Activated CD8-positive, alpha-beta memory T cell treated with anti-CD3 and anti-CD28 coated beads, Interleukin-2, amount 50 U/mL, for 24 hours (primary cell): ENCODE measurements around the gene TAT.
A peak's percentile ranks its signal among the peaks of the same experiment; 100 is the strongest.
"Not testable (repeated sequence)": the region's sequence is repeated elsewhere in the genome, so short reads cannot be mapped to it uniquely, and the experiment has no call there.

ENCODE experiments used
- DNase-seq: peaks from one replicate; pipeline ENCODE4 v3.0.0-alpha.2; 2020; ENCODE audit errors: extremely low read depth

The TAT gene

DNA sequence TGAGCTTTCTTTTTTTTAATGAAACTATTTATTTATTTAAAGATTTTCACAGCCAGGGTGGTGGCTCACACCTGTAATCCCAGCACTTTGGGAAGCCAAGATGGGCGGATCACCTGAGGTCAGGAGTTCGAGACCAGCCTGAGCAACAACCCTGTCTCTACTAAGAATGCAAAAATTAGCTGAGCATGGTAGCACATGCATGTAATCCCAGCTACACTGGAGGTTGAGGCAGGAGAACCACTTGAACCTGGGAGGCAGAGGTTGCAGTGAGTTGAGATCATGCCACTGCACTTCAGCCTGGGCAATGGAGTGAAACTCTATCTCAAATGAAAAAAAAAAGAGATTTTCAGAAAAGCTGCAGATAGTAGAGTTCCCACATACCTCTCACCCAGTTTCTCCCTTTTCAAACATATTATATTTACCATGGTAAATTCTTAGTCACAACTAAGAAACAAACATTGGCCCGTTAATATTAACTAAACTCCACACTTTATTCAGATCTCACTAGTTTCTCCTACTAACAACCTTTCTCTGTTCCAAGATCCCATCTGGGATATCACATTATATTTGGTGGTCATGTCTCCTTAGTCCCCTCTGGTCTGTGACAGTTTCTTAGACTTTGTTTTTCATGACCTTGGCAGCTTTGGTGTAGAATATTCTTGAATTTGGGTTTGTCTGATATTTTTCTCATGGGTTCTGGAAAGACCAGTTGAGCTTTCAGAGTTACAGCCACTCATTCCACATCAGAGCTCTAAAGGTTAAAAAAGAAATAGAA, 7.8 kb upstream of the TAT start:
- DNase-seq: no peak

GRCh38 chr16:71582553-71582848, 5.6 kb upstream of the TAT start:
- DNase-seq: not testable (repeated sequence)

GRCh38 chr16:71574702-71575101, 2.2 kb downstream of the TAT start:
- no peak for DNase-seq

GRCh38 chr16:71573387-71574094, 3.4 kb downstream of the TAT start:
- DNase-seq: no peak

- DNase-seq: no peak
Observed at GRCh38 chr16:71572497-71573116, 4.3 kb downstream of the TAT start.

DNA sequence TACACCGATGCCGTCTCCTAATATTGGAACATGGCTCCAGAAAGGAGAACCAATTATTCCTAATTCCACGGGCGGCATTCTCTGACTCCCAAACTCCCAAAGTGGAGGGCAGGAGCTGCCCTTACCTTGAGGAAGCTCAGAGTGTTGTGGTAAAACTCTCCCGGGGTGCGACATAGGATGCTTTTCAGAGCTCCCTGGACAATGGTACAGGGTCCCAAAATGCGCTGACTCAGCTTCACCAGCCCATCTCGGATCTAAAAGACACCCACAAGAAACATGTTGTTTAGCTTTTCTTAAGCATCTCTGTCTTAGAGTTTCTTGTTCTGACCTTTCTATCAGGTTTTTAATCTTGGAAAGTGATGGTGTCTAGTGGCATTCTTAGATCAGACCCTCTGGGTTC, 6.7 kb downstream of the TAT start:
- no peak for DNase-seq

DNA sequence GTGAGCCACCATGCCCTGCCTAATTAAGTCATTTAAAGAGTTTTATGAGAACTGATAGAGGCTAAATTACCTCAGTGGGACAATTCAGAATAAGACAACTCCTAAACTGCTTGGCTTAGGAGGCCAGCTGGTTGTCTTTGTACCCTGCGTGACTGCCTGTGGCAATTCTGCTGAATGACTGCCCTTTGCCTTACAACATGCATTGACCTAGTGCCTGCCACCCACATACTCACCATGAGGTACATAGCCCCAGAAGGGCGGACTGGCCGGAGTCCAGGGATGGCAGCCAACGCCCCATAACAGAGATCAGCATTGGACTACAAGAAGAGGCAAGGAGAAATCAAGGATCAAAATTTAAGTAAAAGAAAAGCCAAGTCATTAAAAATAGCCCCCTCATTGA, 7.3 kb downstream of the TAT start:
- no peak for DNase-seq

DNA sequence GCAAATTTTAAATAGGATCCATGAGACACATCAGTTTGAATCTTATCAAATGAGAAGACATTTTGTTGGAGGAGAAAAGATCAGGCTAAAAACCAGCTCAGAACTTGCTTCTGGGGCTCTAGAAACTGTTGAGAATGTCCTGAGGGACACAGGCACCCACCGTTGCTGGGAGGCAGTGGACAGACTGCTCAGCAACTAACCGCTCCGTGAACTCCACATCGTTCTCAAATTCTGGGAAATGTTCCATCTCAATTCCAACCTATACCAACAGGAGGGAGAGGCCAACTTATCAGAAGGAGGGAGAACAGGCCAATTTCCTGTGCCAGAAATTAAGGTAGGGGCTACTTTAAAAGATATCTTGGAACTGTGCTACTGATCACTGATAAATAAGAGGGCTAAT, 8.3 kb downstream of the TAT start:
- no peak for DNase-seq

GRCh38 chr16:71567931-71568330, 9.0 kb downstream of the TAT start:
- no peak for DNase-seq

- DNase-seq: no peak
Observed at GRCh38 chr16:71565812-71566700, 10.8 kb downstream of the TAT start.

DNA sequence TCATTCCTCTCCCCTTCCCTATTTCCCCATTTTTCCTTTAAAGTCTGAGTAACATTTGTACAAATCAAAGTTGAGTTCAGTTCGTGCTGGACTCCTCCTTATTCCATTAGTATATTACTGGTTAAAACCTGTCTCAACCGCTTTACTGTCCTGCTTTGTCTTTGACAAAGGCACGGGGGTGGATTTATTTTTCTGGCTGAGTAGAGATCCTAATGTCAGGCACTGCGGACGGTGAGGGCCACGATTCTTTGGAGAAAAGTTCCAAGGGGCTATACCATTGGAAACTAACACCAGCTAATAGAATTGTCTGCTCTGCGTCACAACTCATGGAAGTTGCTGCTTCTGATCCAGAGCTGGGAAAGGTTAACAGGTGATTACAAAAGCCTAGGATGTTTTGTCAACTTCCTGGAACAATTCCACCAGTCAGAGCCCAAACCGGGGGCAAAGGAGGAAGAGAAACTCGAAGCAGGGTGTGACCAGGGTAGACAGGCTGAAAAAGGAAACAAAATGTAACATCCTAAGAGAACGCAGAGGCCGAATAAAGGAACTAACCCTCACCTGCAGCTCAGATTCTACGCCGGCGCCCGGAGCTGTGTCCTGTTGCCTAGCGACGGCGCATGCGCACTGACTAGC, 12.4 kb downstream of the TAT start:
- no peak for DNase-seq

DNA sequence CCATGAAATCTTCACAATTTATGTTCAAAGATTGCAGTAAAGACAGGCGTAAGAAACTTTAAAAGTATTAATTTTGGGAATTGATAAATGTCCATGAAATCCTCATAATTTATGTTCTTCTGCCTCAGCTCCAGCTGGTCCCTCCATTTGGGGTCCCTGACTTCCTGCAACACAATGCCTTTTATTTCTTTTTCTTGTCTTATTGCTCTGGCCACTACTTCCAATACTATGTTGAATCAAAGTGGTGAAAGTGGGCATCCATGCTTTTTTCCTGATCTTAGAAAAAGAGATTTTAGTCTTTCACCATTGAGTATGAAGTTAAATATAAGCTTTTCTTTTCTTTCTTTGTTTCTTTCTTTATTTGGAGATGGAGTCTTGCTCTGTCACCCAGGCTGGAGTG, 14.3 kb downstream of the TAT start:
- no peak for DNase-seq

- DNase-seq: not testable (repeated sequence)
Observed at GRCh38 chr16:71561886-71562285, 15.0 kb downstream of the TAT start.

DNA sequence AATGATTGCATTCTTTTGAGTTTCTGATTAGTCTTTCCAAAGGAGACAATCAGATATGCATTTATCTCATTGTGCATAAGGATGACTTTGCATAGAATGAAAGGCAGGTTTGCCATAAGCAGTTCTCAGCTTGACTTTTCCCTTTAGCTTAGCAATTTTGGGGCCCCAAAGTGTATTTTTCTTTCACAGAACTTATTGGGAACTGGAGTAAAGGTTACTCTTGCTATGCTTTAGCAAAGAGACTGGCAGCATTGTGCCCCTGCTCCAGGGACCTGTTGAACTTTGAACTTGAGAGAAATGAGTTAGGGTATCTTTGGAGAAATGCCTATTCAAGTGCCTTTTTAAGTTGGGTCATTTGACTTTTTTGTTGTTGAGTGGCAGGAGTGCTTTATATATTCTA, 17.0 kb downstream of the TAT start:
- no peak for DNase-seq

DNA sequence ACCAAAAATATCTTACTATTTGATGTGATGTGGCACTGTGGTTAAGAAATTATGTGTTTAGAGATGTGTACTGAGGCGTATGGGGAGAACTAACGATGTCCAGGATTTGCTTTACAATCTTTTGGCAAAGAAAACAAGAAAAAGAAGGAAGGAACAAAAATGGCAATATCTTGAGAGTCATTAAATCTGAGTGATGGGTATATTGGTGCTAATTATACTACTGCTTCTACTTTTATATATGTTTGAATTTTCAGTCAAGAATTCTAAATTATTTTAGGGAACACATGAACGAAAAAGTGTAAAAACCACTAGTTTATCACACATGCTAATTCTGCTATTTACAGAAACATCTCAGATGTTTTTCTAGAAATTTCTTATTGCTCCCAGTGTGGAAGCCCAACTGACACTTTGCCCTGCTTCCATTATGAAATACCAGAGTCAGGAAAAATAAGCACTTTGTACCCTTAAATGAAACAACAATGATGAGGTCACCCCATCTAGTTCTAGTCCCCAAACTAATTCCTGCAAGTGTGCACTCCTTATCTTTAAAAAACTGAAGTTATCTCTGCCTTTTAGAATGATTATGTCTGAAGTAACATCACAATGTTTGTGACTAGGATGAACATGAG, 18.8 kb downstream of the TAT start:
- DNase-seq: no peak

DNA sequence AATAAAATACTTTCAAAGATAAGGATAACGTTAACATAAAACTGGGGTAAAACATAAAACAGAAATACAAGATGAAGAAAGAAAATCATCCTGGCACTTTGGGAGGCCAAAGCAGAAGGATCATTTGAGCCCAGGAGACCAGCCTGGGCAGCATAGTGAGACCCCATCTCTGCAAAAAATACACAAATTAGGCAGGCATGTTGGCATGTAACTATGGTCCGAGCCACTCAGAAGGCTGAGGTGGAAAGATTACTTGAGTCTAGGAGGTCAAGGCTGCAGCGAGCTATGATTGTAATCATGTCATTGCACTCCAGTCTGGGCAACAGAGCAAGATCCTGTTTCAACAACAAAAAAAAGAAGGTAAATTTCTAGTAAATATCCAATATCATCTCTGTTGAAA, 19.6 kb downstream of the TAT start:
- DNase-seq: no peak

DNA sequence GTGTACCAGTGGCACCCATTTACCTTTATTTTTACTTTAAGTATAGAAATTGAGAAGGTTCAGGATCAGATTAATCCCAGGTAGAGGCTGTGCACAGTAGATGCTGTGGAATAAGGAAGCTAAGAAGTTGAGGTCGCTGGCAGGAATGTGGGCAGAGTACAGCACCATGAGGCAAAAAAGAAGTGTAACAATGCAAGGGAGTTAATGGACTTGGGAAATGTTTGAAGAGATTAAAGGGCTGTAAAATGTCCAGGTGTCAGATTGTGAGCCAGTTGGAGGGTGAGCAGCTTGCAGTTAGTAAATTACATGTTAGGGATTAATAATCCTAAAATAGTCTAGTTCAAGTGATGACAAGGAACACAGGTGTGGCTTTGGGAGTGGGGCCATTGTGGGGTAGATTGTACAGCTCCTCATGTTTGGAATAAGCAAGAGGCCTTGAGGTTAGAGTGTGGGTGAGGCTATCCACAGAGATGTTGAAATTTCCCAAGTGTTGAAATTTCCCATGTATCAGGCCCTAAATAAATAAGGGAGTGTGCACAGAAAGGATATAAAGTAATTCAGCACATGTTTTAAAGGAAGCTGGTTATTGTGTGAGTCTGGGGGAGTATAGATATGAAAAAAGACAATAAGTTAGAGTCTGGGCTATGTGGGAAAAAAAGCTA, 21.5 kb downstream of the TAT start:
- DNase-seq: no peak

GRCh38 chr16:71552698-71553503, 24.0 kb downstream of the TAT start:
- no peak for DNase-seq

DNA sequence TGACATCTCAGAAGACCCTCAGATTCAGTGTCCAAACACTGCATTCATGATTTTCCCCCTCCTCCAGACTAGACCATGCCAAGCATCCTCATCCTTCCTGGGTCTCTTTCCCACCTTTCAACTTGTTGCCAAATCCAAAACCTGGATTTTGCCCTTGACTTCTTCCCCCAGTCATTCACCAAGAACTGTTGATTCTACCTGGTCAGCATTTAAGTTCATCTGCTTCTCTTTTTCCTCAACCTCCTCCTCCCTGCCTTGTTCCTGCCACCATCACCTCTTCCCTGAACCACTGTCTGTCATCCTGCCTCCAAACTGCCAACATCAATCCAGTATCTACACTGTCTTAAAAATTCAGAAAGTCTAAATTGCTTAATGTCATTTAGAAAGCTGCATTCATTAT, 29.7 kb downstream of the TAT start:
- no peak for DNase-seq

DNA sequence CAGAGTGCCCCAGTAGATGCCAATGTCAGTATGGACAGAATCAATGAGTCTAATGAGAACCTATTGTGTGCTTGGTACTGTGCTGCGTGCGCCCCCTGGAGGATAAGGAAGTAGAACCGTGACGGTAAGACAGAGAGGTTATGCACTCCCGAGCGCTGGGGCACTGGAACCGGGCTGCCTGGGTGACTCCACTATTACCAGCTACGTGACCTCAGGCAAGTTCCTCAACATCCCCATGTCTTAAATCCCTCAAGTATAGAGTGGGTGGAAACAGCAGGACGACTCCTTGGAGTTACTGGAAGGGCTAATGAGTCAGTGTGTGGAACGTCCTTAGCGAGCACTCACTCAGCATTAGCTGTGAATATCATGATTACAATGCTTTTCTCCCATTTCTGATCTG, 34.5 kb downstream of the TAT start:
- peak; percentile 24 for DNase-seq
